ENCODE data around the gene EVI5L. TPM values are rescaled to one million over a fixed set of nuclear protein-coding genes. Genes with fewer than 3 reads are reported as not detected.

Gene EVI5L
- polyA plus RNA-seq, 1 donor from 2014 or later = 50.6 TPM

DNA sequence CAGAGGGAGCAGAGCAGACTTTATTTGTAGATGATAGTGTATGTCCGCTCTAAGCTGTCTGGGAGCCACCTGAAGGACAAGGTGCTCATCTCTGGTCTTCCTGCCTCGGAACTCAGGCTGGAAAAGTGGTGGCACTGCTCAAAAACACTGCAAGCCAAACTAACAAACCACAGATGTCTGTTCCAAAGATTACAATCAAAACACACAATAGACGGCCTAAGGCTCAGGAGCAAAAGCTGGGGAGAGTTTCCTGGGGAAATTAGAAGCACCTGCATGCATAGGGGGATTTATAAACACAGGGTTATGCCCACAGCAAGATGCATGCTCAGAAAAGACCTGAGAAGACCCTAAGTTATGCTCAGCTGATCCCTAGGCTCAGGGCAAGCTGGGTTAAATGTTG, 9.4 kb upstream of the EVI5L start:
- Histone ChIP-seq H3K27ac (ENCODE audit: low read length) (no peak overlapping the region), H3K36me3 (ENCODE audit: insufficient read depth, low read length) (no peaks in the 10 kb centered on the region), H3K27me3 (ENCODE audit: insufficient read depth, low read depth, low read length) (no peaks in the 10 kb centered on the region), H3F3A (ENCODE audit: insufficient read depth, low read length, poor library complexity, severe bottlenecking) (no peaks in the 10 kb centered on the region), H3K9me3 (ENCODE audit: low read length) (no peaks in the 10 kb centered on the region), H4K20me1 (ENCODE audit: insufficient read depth) (no peaks in the 10 kb centered on the region), H3K79me2 (replicated peaks; ENCODE audit: insufficient read depth, low read length) (no peaks in the 10 kb centered on the region), H3K9ac (ENCODE audit: low read length) (no peak overlapping the region), H3K4me3 (ENCODE audit: low read length) (no peak overlapping the region), H3K4me2 (ENCODE audit: low read length) (no peak overlapping the region), H2AFZ (ENCODE audit: low read depth, low read length) (no peak overlapping the region), H3K9me2 (ENCODE audit: insufficient read depth, low read length) (no peaks in the 10 kb centered on the region)
- TF ChIP-seq, protein P1, sequence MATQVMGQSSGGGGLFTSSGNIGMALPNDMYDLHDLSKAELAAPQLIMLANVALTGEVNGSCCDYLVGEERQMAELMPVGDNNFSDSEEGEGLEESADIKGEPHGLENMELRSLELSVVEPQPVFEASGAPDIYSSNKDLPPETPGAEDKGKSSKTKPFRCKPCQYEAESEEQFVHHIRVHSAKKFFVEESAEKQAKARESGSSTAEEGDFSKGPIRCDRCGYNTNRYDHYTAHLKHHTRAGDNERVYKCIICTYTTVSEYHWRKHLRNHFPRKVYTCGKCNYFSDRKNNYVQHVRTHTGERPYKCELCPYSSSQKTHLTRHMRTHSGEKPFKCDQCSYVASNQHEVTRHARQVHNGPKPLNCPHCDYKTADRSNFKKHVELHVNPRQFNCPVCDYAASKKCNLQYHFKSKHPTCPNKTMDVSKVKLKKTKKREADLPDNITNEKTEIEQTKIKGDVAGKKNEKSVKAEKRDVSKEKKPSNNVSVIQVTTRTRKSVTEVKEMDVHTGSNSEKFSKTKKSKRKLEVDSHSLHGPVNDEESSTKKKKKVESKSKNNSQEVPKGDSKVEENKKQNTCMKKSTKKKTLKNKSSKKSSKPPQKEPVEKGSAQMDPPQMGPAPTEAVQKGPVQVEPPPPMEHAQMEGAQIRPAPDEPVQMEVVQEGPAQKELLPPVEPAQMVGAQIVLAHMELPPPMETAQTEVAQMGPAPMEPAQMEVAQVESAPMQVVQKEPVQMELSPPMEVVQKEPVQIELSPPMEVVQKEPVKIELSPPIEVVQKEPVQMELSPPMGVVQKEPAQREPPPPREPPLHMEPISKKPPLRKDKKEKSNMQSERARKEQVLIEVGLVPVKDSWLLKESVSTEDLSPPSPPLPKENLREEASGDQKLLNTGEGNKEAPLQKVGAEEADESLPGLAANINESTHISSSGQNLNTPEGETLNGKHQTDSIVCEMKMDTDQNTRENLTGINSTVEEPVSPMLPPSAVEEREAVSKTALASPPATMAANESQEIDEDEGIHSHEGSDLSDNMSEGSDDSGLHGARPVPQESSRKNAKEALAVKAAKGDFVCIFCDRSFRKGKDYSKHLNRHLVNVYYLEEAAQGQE (IDR thresholded peaks at IDR 0.05; ENCODE audit: borderline replicate concordance) = no peak
- TF ChIP-seq EZH2 (IDR thresholded peaks at IDR 0.05; ENCODE audit: borderline replicate concordance, insufficient read depth, low read length, poor library complexity, severe bottlenecking) = no peak

DNA sequence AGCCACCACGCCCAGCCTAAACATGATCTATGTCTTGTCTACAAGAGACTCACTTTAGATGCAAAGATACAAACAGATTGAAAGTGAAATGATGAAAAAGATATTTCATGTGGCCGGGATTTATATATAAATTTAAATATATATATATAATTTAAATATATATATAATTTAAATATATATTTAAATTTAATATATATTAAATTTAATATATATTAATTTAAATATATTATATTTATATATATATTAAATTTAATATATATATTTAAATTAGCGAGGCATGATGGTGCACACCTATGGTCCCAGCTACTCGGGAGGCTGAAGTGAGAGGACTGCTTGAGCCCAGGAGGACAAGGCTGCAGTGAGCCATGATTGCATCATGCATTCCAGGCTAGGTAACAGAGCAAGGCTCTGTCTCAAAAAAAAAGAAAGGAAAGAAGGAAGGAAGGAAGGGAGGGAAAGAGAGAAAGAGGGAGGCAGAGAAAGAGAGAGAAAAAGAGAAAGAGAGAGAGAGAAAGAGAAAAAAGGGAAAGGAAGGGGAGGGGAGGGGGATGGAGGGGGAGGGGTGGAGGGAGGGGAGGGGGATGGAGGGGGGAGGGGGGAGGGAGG, 7.0 kb upstream of the EVI5L start:
- Histone ChIP-seq H3K9me3 (ENCODE audit: low read length) (no peaks in the 10 kb centered on the region), H3K4me3 (ENCODE audit: low read length) (no peak overlapping the region), H4K20me1 (ENCODE audit: insufficient read depth) (no peaks in the 10 kb centered on the region), H3K36me3 (ENCODE audit: insufficient read depth, low read length) (no peaks in the 10 kb centered on the region), H3K9ac (ENCODE audit: low read length) (no peak overlapping the region), H3K4me2 (ENCODE audit: low read length) (no peak overlapping the region), H2AFZ (ENCODE audit: low read depth, low read length) (no peak overlapping the region), H3K27ac (ENCODE audit: low read length) (no peak overlapping the region), H3K79me2 (replicated peaks; ENCODE audit: insufficient read depth, low read length) (no peaks in the 10 kb centered on the region), H3K9me2 (ENCODE audit: insufficient read depth, low read length) (no peaks in the 10 kb centered on the region), H3K27me3 (ENCODE audit: insufficient read depth, low read depth, low read length) (no peaks in the 10 kb centered on the region), H3F3A (ENCODE audit: insufficient read depth, low read length, poor library complexity, severe bottlenecking) (no peaks in the 10 kb centered on the region)
- TF ChIP-seq MXI1 (conservative IDR thresholded peaks at IDR 0.05; ENCODE audit: poor library complexity, severe bottlenecking) (no peak), SMC3 (conservative IDR thresholded peaks at IDR 0.05; ENCODE audit: poor library complexity) (no peak), EZH2 (IDR thresholded peaks at IDR 0.05; ENCODE audit: borderline replicate concordance, insufficient read depth, low read length, poor library complexity, severe bottlenecking) (no peak), RAD21 (conservative IDR thresholded peaks at IDR 0.05) (no peak), EP300 (conservative IDR thresholded peaks at IDR 0.05; ENCODE audit: poor library complexity, severe bottlenecking) (no peak), TAF1 (IDR thresholded peaks at IDR 0.05; ENCODE audit: low read depth) (no peak), POLR2AphosphoS5 (IDR thresholded peaks at IDR 0.05) (no peak)
- TF ChIP-seq, protein P2, sequence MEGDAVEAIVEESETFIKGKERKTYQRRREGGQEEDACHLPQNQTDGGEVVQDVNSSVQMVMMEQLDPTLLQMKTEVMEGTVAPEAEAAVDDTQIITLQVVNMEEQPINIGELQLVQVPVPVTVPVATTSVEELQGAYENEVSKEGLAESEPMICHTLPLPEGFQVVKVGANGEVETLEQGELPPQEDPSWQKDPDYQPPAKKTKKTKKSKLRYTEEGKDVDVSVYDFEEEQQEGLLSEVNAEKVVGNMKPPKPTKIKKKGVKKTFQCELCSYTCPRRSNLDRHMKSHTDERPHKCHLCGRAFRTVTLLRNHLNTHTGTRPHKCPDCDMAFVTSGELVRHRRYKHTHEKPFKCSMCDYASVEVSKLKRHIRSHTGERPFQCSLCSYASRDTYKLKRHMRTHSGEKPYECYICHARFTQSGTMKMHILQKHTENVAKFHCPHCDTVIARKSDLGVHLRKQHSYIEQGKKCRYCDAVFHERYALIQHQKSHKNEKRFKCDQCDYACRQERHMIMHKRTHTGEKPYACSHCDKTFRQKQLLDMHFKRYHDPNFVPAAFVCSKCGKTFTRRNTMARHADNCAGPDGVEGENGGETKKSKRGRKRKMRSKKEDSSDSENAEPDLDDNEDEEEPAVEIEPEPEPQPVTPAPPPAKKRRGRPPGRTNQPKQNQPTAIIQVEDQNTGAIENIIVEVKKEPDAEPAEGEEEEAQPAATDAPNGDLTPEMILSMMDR (IDR thresholded peaks at IDR 0.05; ENCODE audit: poor library complexity, severe bottlenecking) = no peak
- TF ChIP-seq, protein P1 (IDR thresholded peaks at IDR 0.05; ENCODE audit: borderline replicate concordance) = no peak
